ENCODE results near the gene PLEKHG7. TPM values are rescaled to one million over a fixed set of nuclear protein-coding genes. Genes with fewer than 3 reads are reported as not detected.
"Not testable (repeated sequence)": the region's sequence is repeated elsewhere in the genome, so short reads cannot be mapped to it uniquely, and the experiment has no call there.

Gene PLEKHG7
- total RNA-seq, 1 experiment from 2014 or later, result not detected

- Histone ChIP-seq H3K4me1 (ENCODE audit: control insufficient read depth in 1 of 2, insufficient read depth in 2 of 2, low read length in 2 of 2) (no peaks in the 10 kb centered on the region), H2AFZ (ENCODE audit: low read depth, low read length, poor library complexity, severe bottlenecking) (no peak overlapping the region), H3K9me3 (ENCODE audit: control insufficient read depth in 1 of 2, insufficient read depth in 1 of 2, low read depth in 1 of 2, low read length in 2 of 2) (no peaks in the 10 kb centered on the region), H3K79me2 (ENCODE audit: insufficient read depth, low read length) (no peaks in the 10 kb centered on the region), H3K9ac (ENCODE audit: low read length) (no peak overlapping the region), H3K4me2 (ENCODE audit: low read length) (no peak overlapping the region), H3K27ac (ENCODE audit: low read depth, low read length) (no peak overlapping the region), H4K20me1 (ENCODE audit: insufficient read depth) (no peaks in the 10 kb centered on the region), H3K27me3 (ENCODE audit: insufficient read depth, low read length) (no peaks in the 10 kb centered on the region), H3K9me2 (ENCODE audit: insufficient read depth) (no peaks in the 10 kb centered on the region), H3K36me3 (ENCODE audit: control insufficient read depth in 1 of 2, insufficient read depth in 2 of 2, low read length in 2 of 2) (no peaks in the 10 kb centered on the region), H3K4me3 (replicated peaks in 1 of 2; ENCODE audit: low read depth in 1 of 2, low read length in 2 of 2) (no peak overlapping the region)
- no TSS peak for BruUV-seq (replicated peaks)
- no peak for TF ChIP-seq CBX3 (IDR thresholded peaks at IDR 0.05; ENCODE audit: low read depth)
- TF ChIP-seq SIN3A (IDR thresholded peaks at IDR 0.05; ENCODE audit: low read depth), result no peak
- no peak for TF ChIP-seq POLR2A (IDR thresholded peaks at IDR 0.05; ENCODE audit: borderline replicate concordance, extremely low read depth, insufficient read depth, insufficient read length)
- ChIA-PET RAD21 (ENCODE audit: low non-redundant PET in 1 of 2, low total read pairs in 2 of 2, uncharacterized antibody in 2 of 2, unreplicated experiment in 2 of 2) (interaction anchor here in 1 of 2 experiments (0.7 to 1.2 kb wide), 2 partner anchors 54 to 158 kb away, joined by 3 read pairs; no protein-coding TSS in a partner anchor), POLR2A (no interaction called here), CTCF (interaction anchor here (0.7 to 2.0 kb wide), 12 partner anchors 9 to 634 kb away, joined by 3 to 9 read pairs (median 5); no protein-coding TSS in a partner anchor)
- ATAC-seq (no peak), DNase-seq (ENCODE audit: low read depth, low spot score) (no peak)
- intact Hi-C loops (cut with micrococcal nuclease), result loop anchor here (1.0 to 2.0 kb wide), 2 partner anchors 202 to 611 kb away; no protein-coding TSS in a partner anchor
These were observed 82.8 kb downstream of the PLEKHG7 start for GRCh38 chr12:92785563-92785950.

GRCh38 chr12:92786045-92786444 is 83.3 kb downstream of the PLEKHG7 start:
- H3K4me2 ChIP-seq (ENCODE audit: low read length), result no peak overlapping the region
- H3K9ac ChIP-seq (ENCODE audit: low read length), result no peak overlapping the region
- no peak overlapping the region for H2AFZ ChIP-seq (ENCODE audit: low read depth, low read length, poor library complexity, severe bottlenecking)
- H3K9me2 ChIP-seq (ENCODE audit: insufficient read depth), result no peaks in the 10 kb centered on the region
- DNase-seq (ENCODE audit: low read depth, low spot score), result no peak
- H3K9me3 ChIP-seq (ENCODE audit: control insufficient read depth in 1 of 2, insufficient read depth in 1 of 2, low read depth in 1 of 2, low read length in 2 of 2), result no peaks in the 10 kb centered on the region
- H3K36me3 ChIP-seq (ENCODE audit: control insufficient read depth in 1 of 2, insufficient read depth in 2 of 2, low read length in 2 of 2), result no peaks in the 10 kb centered on the region
- H3K79me2 ChIP-seq (ENCODE audit: insufficient read depth, low read length), result no peaks in the 10 kb centered on the region
- H3K27me3 ChIP-seq (ENCODE audit: insufficient read depth, low read length), result no peaks in the 10 kb centered on the region
- no TSS peak for BruUV-seq (replicated peaks)
- no peaks in the 10 kb centered on the region for H3K4me1 ChIP-seq (ENCODE audit: control insufficient read depth in 1 of 2, insufficient read depth in 2 of 2, low read length in 2 of 2)
- H3K4me3 ChIP-seq (replicated peaks in 1 of 2; ENCODE audit: low read depth in 1 of 2, low read length in 2 of 2), result no peak overlapping the region
- H3K27ac ChIP-seq (ENCODE audit: low read depth, low read length), result no peak overlapping the region
- no peak for TF ChIP-seq JUND (IDR thresholded peaks at IDR 0.05)
- TF ChIP-seq ZFX (IDR thresholded peaks at IDR 0.05), result no peak
- TF ChIP-seq SIN3A (IDR thresholded peaks at IDR 0.05; ENCODE audit: low read depth), result no peak
- CTCF ChIA-PET, result interaction anchor here (0.7 to 2.0 kb wide), 13 partner anchors 9 to 634 kb away, joined by 3 to 9 read pairs (median 5); no protein-coding TSS in a partner anchor
- no peaks in the 10 kb centered on the region for H4K20me1 ChIP-seq (ENCODE audit: insufficient read depth)
- RAD21 ChIA-PET (ENCODE audit: low non-redundant PET in 1 of 2, low total read pairs in 2 of 2, uncharacterized antibody in 2 of 2, unreplicated experiment in 2 of 2), result interaction anchor here in 1 of 2 experiments (0.7 to 1.2 kb wide), 2 partner anchors 53 to 158 kb away, joined by 3 read pairs; no protein-coding TSS in a partner anchor
- POLR2A ChIA-PET, result no interaction called here
- ATAC-seq, result no peak
- intact Hi-C loops (cut with micrococcal nuclease), result no loop called here

- CTCF ChIA-PET; H3K79me2 ChIP-seq (ENCODE audit: insufficient read depth, low read length): not testable (repeated sequence)
These were observed 91.6 kb downstream of the PLEKHG7 start for GRCh38 chr12:92794356-92794755.

More at GRCh38 chr12:92794356-92794755, 91.6 kb downstream of the PLEKHG7 start:
- H3K4me3 ChIP-seq (replicated peaks in 1 of 2; ENCODE audit: low read depth in 1 of 2, low read length in 2 of 2); H3K4me1 ChIP-seq (ENCODE audit: control insufficient read depth in 1 of 2, insufficient read depth in 2 of 2, low read length in 2 of 2); H2AFZ ChIP-seq (ENCODE audit: low read depth, low read length, poor library complexity, severe bottlenecking); H4K20me1 ChIP-seq (ENCODE audit: insufficient read depth); H3K9me2 ChIP-seq (ENCODE audit: insufficient read depth); H3K4me2 ChIP-seq (ENCODE audit: low read length); H3K9me3 ChIP-seq (ENCODE audit: control insufficient read depth in 1 of 2, insufficient read depth in 1 of 2, low read depth in 1 of 2, low read length in 2 of 2); H3K36me3 ChIP-seq (ENCODE audit: control insufficient read depth in 1 of 2, insufficient read depth in 2 of 2, low read length in 2 of 2); BruUV-seq (replicated peaks); RAD21 ChIA-PET (ENCODE audit: low non-redundant PET in 1 of 2, low total read pairs in 2 of 2, uncharacterized antibody in 2 of 2, unreplicated experiment in 2 of 2); H3K27ac ChIP-seq (ENCODE audit: low read depth, low read length); intact Hi-C loops (cut with micrococcal nuclease); ATAC-seq; POLR2A ChIA-PET; H3K9ac ChIP-seq (ENCODE audit: low read length); H3K27me3 ChIP-seq (ENCODE audit: insufficient read depth, low read length); DNase-seq (ENCODE audit: low read depth, low spot score): not testable (repeated sequence)

All from HCT116 (cell line).